CD14-positive monocyte (primary cell): Measurements from ENCODE around the gene KRTAP5-8. TPM values are rescaled to one million over a fixed set of nuclear protein-coding genes. Genes with fewer than 3 reads are reported as not detected.
"Not testable (repeated sequence)": the region's sequence is repeated elsewhere in the genome, so short reads cannot be mapped to it uniquely, and the experiment has no call there.

Experiments
- DNase-seq, 3 donors: peaks; one replicate each; pipeline ENCODE4 v3.0.0-alpha.2; 2011 to 2022
- H2AFZ ChIP-seq: 2 replicates; pipeline ENCODE4 v1.6.0; 2012; ENCODE audit warnings: mild to moderate bottlenecking, low read depth, low read length, inconsistent platforms; ENCODE audit not compliant: insufficient read depth, poor library complexity, severe bottlenecking
- H3K27ac ChIP-seq, 2 donors: 1 replicate in 1 of 2; 2 replicates in 1 of 2; pipeline ENCODE4 v1.5.1; 2012 to 2013; ENCODE audit warnings: low read length in 2 of 2, control low read depth in 1 of 2, inconsistent platforms in 1 of 2, low read depth in 1 of 2, mild to moderate bottlenecking in 1 of 2
- H3K27me3 ChIP-seq, 2 donors: one replicate each; pipeline versions ENCODE4 v1.6.0 to v1.6.1; 2011 to 2013; ENCODE audit warnings: low read length in 2 of 2; ENCODE audit not compliant: control insufficient read depth in 2 of 2, insufficient read depth in 2 of 2
- H3K36me3 ChIP-seq, 2 donors: replicated peaks in 1 of 2; 1 replicate in 1 of 2; 2 replicates in 1 of 2; pipeline versions ENCODE4 v1.5.1 to v1.6.1; 2012 to 2013; ENCODE audit warnings: low read length in 2 of 2, control low read depth in 1 of 2, inconsistent platforms in 1 of 2, mild to moderate bottlenecking in 1 of 2; ENCODE audit not compliant: insufficient read depth in 2 of 2, control insufficient read depth in 1 of 2
- H3K4me1 ChIP-seq, 2 donors: 1 replicate in 1 of 2; 2 replicates in 1 of 2; pipeline versions ENCODE4 v1.5.1 to v1.6.1; 2012 to 2013; ENCODE audit warnings: low read length in 2 of 2, control low read depth in 1 of 2, inconsistent platforms in 1 of 2, mild to moderate bottlenecking in 1 of 2, moderate library complexity in 1 of 2; ENCODE audit not compliant: insufficient read depth in 2 of 2, control insufficient read depth in 1 of 2
- H3K4me2 ChIP-seq: replicated peaks from 2 replicates; pipeline ENCODE3; 2012; ENCODE audit warnings: low read length, moderate library complexity, mild to moderate bottlenecking; ENCODE audit not compliant: poor library complexity, severe bottlenecking; ENCODE audit errors: extremely low read depth
- H3K4me3 ChIP-seq, 3 experiments: fragments of 200-600 bp in 1 of 3; sonication (generic) in 1 of 3; replicated peaks in 1 of 3; 1 replicate in 2 of 3; 2 replicates in 1 of 3; pipeline ENCODE4 v1.5.1; 2011 to 2013; ENCODE audit warnings: low read length in 3 of 3, mild to moderate bottlenecking in 3 of 3, control low read depth in 2 of 3, low read depth in 2 of 3, inconsistent platforms in 1 of 3, moderate library complexity in 1 of 3
- H3K79me2 ChIP-seq: 2 replicates; pipeline ENCODE4 v1.6.0; 2012; ENCODE audit warnings: mild to moderate bottlenecking, control low read depth, inconsistent platforms, low read length, moderate library complexity; ENCODE audit not compliant: insufficient read depth
- H3K9ac ChIP-seq: 2 replicates; pipeline ENCODE4 v1.6.0; 2017; ENCODE audit warnings: low read length, mild to moderate bottlenecking; ENCODE audit not compliant: insufficient read depth, poor library complexity, severe bottlenecking
- H3K9me3 ChIP-seq, 2 donors: replicated peaks in 1 of 2; 1 replicate in 1 of 2; 2 replicates in 1 of 2; pipeline versions ENCODE4 v1.5.1 to v1.6.1; 2012 to 2013; ENCODE audit warnings: low read length in 2 of 2, control low read depth in 1 of 2; ENCODE audit not compliant: control insufficient read depth in 1 of 2, insufficient read depth in 1 of 2
- H4K20me1 ChIP-seq: 2 replicates; pipeline ENCODE4 v1.6.0; 2012; ENCODE audit warnings: mild to moderate bottlenecking, low read length, control low read depth, moderate library complexity; ENCODE audit not compliant: insufficient read depth
- H3K27ac Mint-ChIP-seq, 7 donors: one replicate each; pipeline ENCODE4 v1.8.0; 2020; ENCODE audit warnings: mild to moderate bottlenecking in 7 of 7, mixed read lengths in 7 of 7, moderate library complexity in 6 of 7, inconsistent platforms in 2 of 7
- H3K27me3 Mint-ChIP-seq, 3 donors: one replicate each; pipeline ENCODE4 v1.8.0; 2021 to 2022; ENCODE audit warnings: low read depth in 3 of 3, mild to moderate bottlenecking in 3 of 3, mixed read lengths in 3 of 3, moderate library complexity in 3 of 3, inconsistent platforms in 1 of 3
- H3K36me3 Mint-ChIP-seq, 2 donors: one replicate each; pipeline ENCODE4 v1.8.0; 2020; ENCODE audit warnings: mixed read lengths in 2 of 2, inconsistent platforms in 1 of 2, mild to moderate bottlenecking in 1 of 2
- H3K4me1 Mint-ChIP-seq: one replicate; pipeline ENCODE4 v1.8.0; 2020; ENCODE audit warnings: mild to moderate bottlenecking, mixed read lengths
- H3K4me3 Mint-ChIP-seq, 2 donors: one replicate each; pipeline ENCODE4 v1.8.0; 2020; ENCODE audit warnings: mild to moderate bottlenecking in 2 of 2, mixed read lengths in 2 of 2, moderate library complexity in 1 of 2
- H3K9me3 Mint-ChIP-seq, 7 donors: one replicate each; pipeline ENCODE4 v1.8.0; 2020 to 2022; ENCODE audit warnings: mixed read lengths in 7 of 7, mild to moderate bottlenecking in 6 of 7, moderate library complexity in 6 of 7, inconsistent platforms in 2 of 7
- CTCF ChIP-seq: fragments of 200-600 bp; IDR thresholded peaks from one replicate; pipeline ENCODE4 v1.8.0; 2022; ENCODE audit warnings: antibody characterized with exemption, mild to moderate bottlenecking
- WGBS: methylation state at CpG from one replicate; pipeline ENCODE4 v1.1.5; 2013; ENCODE audit warnings: missing lambda C conversion rate; ENCODE audit not compliant: insufficient coverage; 5-methylcytosine and 5-hydroxymethylcytosine counted together
- intact Hi-C, 2 donors: fragments of 100-400 bp; cut with micrococcal nuclease; formaldehyde crosslinking; loops; one replicate each; pipeline versions ENCODE4 v1.15.0 to v1.15.1; 2023
- polyA minus RNA-seq: library from RNA; depleted of rRNA, polyadenylated mRNA; stranded (reverse); fragments of >200 nt; gene quantifications from 2 replicates; pipeline ENCODE4 v1.2.3, GENCODE V29; 2012
- polyA plus RNA-seq, 3 donors: library from polyadenylated mRNA; depleted of rRNA in 1 of 3; unstranded in 2 of 3; stranded (reverse) in 1 of 3; fragments of 300-500 nt in 2 of 3; fragments of >200 nt in 1 of 3; fragmentation: Illumina TruSeq in 2 of 3; gene quantifications; 1 replicate in 2 of 3; 2 replicates in 1 of 3; pipeline ENCODE4 v1.2.3, GENCODE V29; 2012 to 2021
- total RNA-seq, 12 experiments: library from RNA in 1 of 12; stranded (reverse) in 1 of 12; fragments of 120-200 nt in 1 of 12; gene quantifications; one replicate each; pipeline ENCODE4 v1.2.4 and lab custom pipeline; 2013 to 2026; ENCODE audit warnings: mixed read lengths in 6 of 12, inconsistent platforms in 1 of 12

KRTAP5-8 gene
- total RNA-seq (2013): not detected
- polyA plus RNA-seq (under 1 TPM in 1 of 3 donors, not detected in 2; 0.08 TPM), polyA minus RNA-seq (not detected in 2 replicates), total RNA-seq (lab: John Stamatoyannopoulos, UW) (0 to 0.15 (median 0) reads per million in 11 experiments)

- H3K4me1 Mint-ChIP-seq, H3K4me1 ChIP-seq, H3K36me3 Mint-ChIP-seq, intact Hi-C loops, H2AFZ ChIP-seq, H4K20me1 ChIP-seq, H3K36me3 ChIP-seq, H3K79me2 ChIP-seq, H3K27me3 Mint-ChIP-seq, H3K4me3 ChIP-seq, DNase-seq, H3K27me3 ChIP-seq, H3K4me2 ChIP-seq, H3K27ac ChIP-seq, H3K9ac ChIP-seq, H3K4me3 Mint-ChIP-seq: not testable (repeated sequence)
- Mint-ChIP-seq H3K27ac (peak within 1 kb of the TSS in 1 of 7 donors; percentile 86), H3K9me3 (peaks cover 5 to 15% (median 6%) of the 10 kb centered on the region in 7 donors)
- H3K9me3 ChIP-seq: peaks cover 0 to 11% of the 10 kb centered on the region in 2 donors
- WGBS: 0% methylated on average over 1 of the region's 4 CpGs
Observed at GRCh38 chr11:71537977-71538665, at the start of gene KRTAP5-8. TSS of gene KRTAP5-8 (plus strand) at chr11:71538025. CDS start at chr11:71538056, 31 bp downstream.

GRCh38 chr11:71488681-71489270, 49.0 kb upstream of the KRTAP5-8 start:
- TF ChIP-seq CTCF: no peak
- H3K4me1 ChIP-seq: no peaks in the 10 kb centered on the region
- no peaks in the 10 kb centered on the region for H4K20me1 ChIP-seq
- intact Hi-C loops: no loop called here
- DNase-seq: no peak
- Mint-ChIP-seq H3K4me3 (no peak overlapping the region), H3K27ac (peak overlapping the region in 3 of 7 donors; percentile 15 to 55 (median 22)), H3K9me3 (no peaks in the 10 kb centered on the region), H3K36me3 (peaks cover 89 to 97% of the 10 kb centered on the region in 2 donors), H3K4me1 (no peaks in the 10 kb centered on the region), H3K27me3 (peaks cover 0 to 1% (median 0%) of the 10 kb centered on the region in 3 donors)
- H3K27me3 ChIP-seq: no peaks in the 10 kb centered on the region
- H3K27ac ChIP-seq: no peak overlapping the region
- H3K9ac ChIP-seq: no peak overlapping the region
- H3K79me2 ChIP-seq: no peaks in the 10 kb centered on the region
- H3K4me3 ChIP-seq: no peak overlapping the region
- H3K36me3 ChIP-seq: peaks cover 87 to 97% of the 10 kb centered on the region in 2 donors
- 100% methylated on average over 2 of the region's 6 CpGs for WGBS
- no peak overlapping the region for H2AFZ ChIP-seq
- H3K9me3 ChIP-seq: no peaks in the 10 kb centered on the region
- H3K4me2 ChIP-seq: no peak overlapping the region
